Endothelial cell of umbilical vein (primary cell): Measurements from ENCODE around the gene DIS3. TPM values are rescaled to one million over a fixed set of nuclear protein-coding genes. Genes with fewer than 3 reads are reported as not detected.
"Not testable (repeated sequence)": the region's sequence is repeated elsewhere in the genome, so short reads cannot be mapped to it uniquely, and the experiment has no call there.

ENCODE experiments used
- BruUV-seq: library from RNA; stranded (reverse); fragments of 400-500 nt; replicated peaks from 2 replicates; lab custom pipeline; 2021; lab: Mats Ljungman, UMichigan
- CTCF ChIA-PET: fragments of 300-600, 350-600 bp; sonication (Branson Sonifier 250); formaldehyde crosslinking; loops from one replicate; lab custom pipeline; 2021; ENCODE audit warnings: antibody characterized with exemption, inconsistent platforms; lab: Charles Lee
- POLR2A ChIA-PET: fragments of 300-600, 350-600 bp; sonication (Branson Sonifier 250); formaldehyde crosslinking; loops from one replicate; lab custom pipeline; 2021; ENCODE audit warnings: antibody characterized with exemption, inconsistent platforms; lab: Charles Lee
- DNase-seq: peaks from one replicate; pipeline ENCODE4 v3.0.0-alpha.2; 2011; ENCODE audit warnings: low read depth, low spot score
- FAIRE-seq: peaks from 2 replicates; lab custom pipeline; 2011; peaks lifted over from hg19 to GRCh38; lab: Jason Lieb, UNC
- H2AFZ ChIP-seq: 2 replicates; pipeline ENCODE4 v1.6.0; 2012; ENCODE audit warnings: low read depth, low read length, control low read depth, inconsistent platforms
- H3K27ac ChIP-seq: 2 replicates; pipeline ENCODE4 v1.5.1; 2011; ENCODE audit warnings: low read depth, mild to moderate bottlenecking, control low read depth, low read length, moderate library complexity; ENCODE audit not compliant: insufficient read depth
- H3K27me3 ChIP-seq, 2 experiments: 2 replicates each; pipeline versions ENCODE4 v1.6.0 to v1.6.1; 2011; ENCODE audit warnings: low read length in 2 of 2, mixed read lengths in 1 of 2; ENCODE audit not compliant: control insufficient read depth in 2 of 2, insufficient read depth in 2 of 2
- H3K36me3 ChIP-seq, 2 experiments: 2 replicates in 1 of 2; 3 replicates in 1 of 2; pipeline ENCODE4 v1.5.1; 2011; ENCODE audit warnings: low read length in 2 of 2, mild to moderate bottlenecking in 1 of 2, moderate library complexity in 1 of 2; ENCODE audit not compliant: control insufficient read depth in 2 of 2, insufficient read depth in 2 of 2; ENCODE audit errors: extremely low read depth in 1 of 2
- H3K4me1 ChIP-seq: 3 replicates; pipeline ENCODE4 v1.5.1; 2011; ENCODE audit warnings: mild to moderate bottlenecking, low read length; ENCODE audit not compliant: control insufficient read depth, insufficient read depth; ENCODE audit errors: extremely low read depth
- H3K4me2 ChIP-seq: 2 replicates; pipeline ENCODE4 v1.6.1; 2011; ENCODE audit warnings: low read length, control low read depth, mixed read lengths; ENCODE audit not compliant: insufficient read depth
- H3K4me3 ChIP-seq, 3 experiments: fragments of 200-600 bp in 1 of 3; sonication (generic), shearing (Covaris generic) in 1 of 3; replicated peaks in 1 of 3; 2 replicates each; pipeline ENCODE4 v1.5.1; 2011 to 2016; ENCODE audit warnings: control low read depth in 3 of 3, low read length in 3 of 3, mild to moderate bottlenecking in 2 of 3, inconsistent platforms in 1 of 3, low read depth in 1 of 3, moderate library complexity in 1 of 3; ENCODE audit not compliant: insufficient read depth in 1 of 3
- H3K79me2 ChIP-seq: 2 replicates; pipeline ENCODE4 v1.6.0; 2012; ENCODE audit warnings: low read length, inconsistent platforms; ENCODE audit not compliant: control insufficient read depth, insufficient read depth
- H3K9ac ChIP-seq: replicated peaks from 2 replicates; pipeline ENCODE3; 2011; ENCODE audit warnings: low read length, control low read depth; ENCODE audit not compliant: insufficient read depth; ENCODE audit errors: extremely low read depth
- H3K9me1 ChIP-seq: replicated peaks from 3 replicates; pipeline ENCODE4 v1.6.0; 2011; ENCODE audit warnings: mild to moderate bottlenecking, low read length; ENCODE audit not compliant: control insufficient read depth, insufficient read depth; ENCODE audit errors: extremely low read depth
- H3K9me3 ChIP-seq: replicated peaks from 2 replicates; pipeline ENCODE4 v1.5.1; 2012; ENCODE audit warnings: low read length, inconsistent platforms; ENCODE audit not compliant: control insufficient read depth, insufficient read depth
- H4K20me1 ChIP-seq: replicated peaks from 2 replicates; pipeline ENCODE3; 2011; ENCODE audit warnings: mild to moderate bottlenecking, low read length; ENCODE audit not compliant: control insufficient read depth, insufficient read depth; ENCODE audit errors: extremely low read depth
- CTCF ChIP-seq, 2 donors: IDR thresholded peaks; 1 replicate in 1 of 2; 2 replicates in 1 of 2; pipeline ENCODE4 v1.5.1; 2011; ENCODE audit warnings: low read length in 2 of 2, mild to moderate bottlenecking in 2 of 2, moderate library complexity in 2 of 2, control low read depth in 1 of 2, inconsistent platforms in 1 of 2, low read depth in 1 of 2; ENCODE audit not compliant: insufficient read depth in 1 of 2; ENCODE audit errors: extremely low read depth in 1 of 2
- EZH2 ChIP-seq: IDR thresholded peaks from 2 replicates; pipeline ENCODE4 v1.6.1; 2012; ENCODE audit warnings: borderline replicate concordance, low read depth, mild to moderate bottlenecking, moderate library complexity, low read length, inconsistent platforms; ENCODE audit not compliant: severe bottlenecking
- FOS ChIP-seq: IDR thresholded peaks from 2 replicates; pipeline ENCODE4 v1.6.1; 2011; ENCODE audit warnings: mild to moderate bottlenecking, low read length, moderate library complexity, borderline replicate concordance; ENCODE audit not compliant: insufficient read depth
- JUN ChIP-seq: IDR thresholded peaks from 2 replicates; pipeline ENCODE4 v1.6.1; 2011; ENCODE audit warnings: borderline replicate concordance, low read depth; ENCODE audit not compliant: insufficient read length, insufficient read depth
- MYC ChIP-seq: IDR thresholded peaks from one replicate; pipeline ENCODE4 v1.6.1; 2011; ENCODE audit warnings: mild to moderate bottlenecking, low read depth, low read length
- dilution Hi-C: fragments of 300-500 bp; cut with MboI; formaldehyde crosslinking; loops from one replicate; pipeline ENCODE4 v1.15.0; 2019; ENCODE audit warnings: low sequenced_read_pairs; ENCODE audit not compliant: extremely low pct_ligation_motif_present
- intact Hi-C: fragments of 100-400 bp; cut with micrococcal nuclease; formaldehyde crosslinking; loops from one replicate; pipeline ENCODE4 v1.10.0; 2022
- polyA plus RNA-seq, 4 experiments: library from polyadenylated mRNA; depleted of rRNA in 3 of 4; stranded (reverse) in 3 of 4; unstranded in 1 of 4; fragments of >200 nt; gene quantifications; 2 replicates each; pipeline versions ENCODE4 v1.2.1 to v1.2.3, GENCODE V29; 2011 to 2012; ENCODE audit warnings: missing spikeins in 1 of 4
- total RNA-seq: library from RNA; stranded (reverse); gene quantifications from 2 replicates; pipeline ENCODE4 v1.2.3, GENCODE V29; 2021
- TF ChIP-seq, protein P1 (sequence below): IDR thresholded peaks from 2 replicates; pipeline ENCODE4 v1.6.1; 2011; ENCODE audit not compliant: insufficient read depth, insufficient read length

Gene DIS3
- total and polyA plus RNA-seq, 2 donors (not counting 3 experiments of a cell fraction or from before 2014, with no cell fraction given), result 12.4 to 31.4 TPM

GRCh38 chr13:72726726-72727416, 54.8 kb downstream of the DIS3 start:
- no peaks in the 10 kb centered on the region for H3K9me3 ChIP-seq
- peak overlapping the region; percentile 56 for H3K9ac ChIP-seq
- intact Hi-C loops (loop anchor here (1.0 to 2.0 kb wide), 2 partner anchors 54 to 74 kb away; partner anchors contain the start of gene DIS3), dilution Hi-C loops (no loop called here)
- H2AFZ ChIP-seq, result peak overlapping the region; percentile 92
- H3K79me2 ChIP-seq, result peaks cover 85% of the 10 kb centered on the region
- H3K36me3 ChIP-seq, result peaks cover 0 to 2% of the 10 kb centered on the region in 2 experiments
- peaks cover 24% of the 10 kb centered on the region for H3K4me1 ChIP-seq
- CTCF ChIA-PET, result no interaction called here
- H3K27ac ChIP-seq, result peak overlapping the region; percentile 41
- no peak for TF ChIP-seq EZH2
- no peak for TF ChIP-seq FOS
- TF ChIP-seq JUN, result no peak
- TF ChIP-seq CTCF (IDR thresholded peaks at IDR 0.05; ENCODE audit: extremely low read depth in 1 of 2, insufficient read depth in 1 of 2, low read depth in 1 of 2, low read length in 2 of 2), result no peak
- TF ChIP-seq, protein P1, sequence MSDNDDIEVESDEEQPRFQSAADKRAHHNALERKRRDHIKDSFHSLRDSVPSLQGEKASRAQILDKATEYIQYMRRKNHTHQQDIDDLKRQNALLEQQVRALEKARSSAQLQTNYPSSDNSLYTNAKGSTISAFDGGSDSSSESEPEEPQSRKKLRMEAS, result no peak
- TF ChIP-seq MYC, result no peak
- POLR2A ChIA-PET, result no interaction called here
- H3K27me3 ChIP-seq, result no peaks in the 10 kb centered on the region
- peak overlapping the region; percentile 75 to 77 (median 76) for H3K4me3 ChIP-seq
- peak; percentile 40 for FAIRE-seq
- H4K20me1 ChIP-seq, result no peaks in the 10 kb centered on the region
- no peak for DNase-seq
- H3K4me2 ChIP-seq, result peak overlapping the region; percentile 94
- no peaks in the 10 kb centered on the region for H3K9me1 ChIP-seq
- TSS peak; percentile 19 for BruUV-seq

DNA sequence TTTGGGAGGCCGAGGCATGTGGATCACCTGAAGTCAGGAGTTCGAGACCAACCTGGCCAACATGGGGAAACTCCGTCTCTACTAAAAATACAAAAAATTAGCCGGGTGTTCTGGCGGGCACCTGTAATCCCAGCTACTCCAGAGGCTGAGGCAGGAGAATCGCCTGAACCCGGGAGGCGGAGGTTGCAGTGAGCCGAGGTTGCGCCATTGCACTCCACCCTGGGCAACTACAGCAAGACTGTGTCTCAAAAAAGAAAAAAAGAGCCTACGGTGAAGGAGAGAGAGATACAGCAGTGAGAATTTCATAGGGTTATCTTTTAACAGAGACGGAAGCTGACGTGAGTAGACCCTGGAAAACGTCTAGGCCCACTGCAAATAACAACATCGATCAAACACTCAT, 55.5 kb downstream of the DIS3 start:
- H2AFZ ChIP-seq, H3K36me3 ChIP-seq, H3K27ac ChIP-seq, H3K9me3 ChIP-seq, FAIRE-seq, DNase-seq, H3K9me1 ChIP-seq, BruUV-seq, H4K20me1 ChIP-seq, POLR2A ChIA-PET, H3K27me3 ChIP-seq, dilution Hi-C loops, CTCF ChIA-PET, H3K9ac ChIP-seq: not testable (repeated sequence)
- Histone ChIP-seq H3K4me3 (peak overlapping the region in 1 of 3 experiments; percentile 76), H3K4me2 (peak overlapping the region; percentile 94), H3K4me1 (peaks cover 24% of the 10 kb centered on the region), H3K79me2 (peaks cover 88% of the 10 kb centered on the region)
- intact Hi-C loops, result loop anchor here (2.0 kb wide), 1 partner anchor 73 kb away; no protein-coding TSS in a partner anchor
